NCI-H1105 (cell line): ENCODE data around the gene NTRK3.
"Not testable (repeated sequence)": the region's sequence is repeated elsewhere in the genome, so short reads cannot be mapped to it uniquely, and the experiment has no call there.

Source experiments
- DNase-seq: peaks from one replicate; lab custom pipeline; 2025; lab: John Stamatoyannopoulos, UW

NTRK3 gene

DNA sequence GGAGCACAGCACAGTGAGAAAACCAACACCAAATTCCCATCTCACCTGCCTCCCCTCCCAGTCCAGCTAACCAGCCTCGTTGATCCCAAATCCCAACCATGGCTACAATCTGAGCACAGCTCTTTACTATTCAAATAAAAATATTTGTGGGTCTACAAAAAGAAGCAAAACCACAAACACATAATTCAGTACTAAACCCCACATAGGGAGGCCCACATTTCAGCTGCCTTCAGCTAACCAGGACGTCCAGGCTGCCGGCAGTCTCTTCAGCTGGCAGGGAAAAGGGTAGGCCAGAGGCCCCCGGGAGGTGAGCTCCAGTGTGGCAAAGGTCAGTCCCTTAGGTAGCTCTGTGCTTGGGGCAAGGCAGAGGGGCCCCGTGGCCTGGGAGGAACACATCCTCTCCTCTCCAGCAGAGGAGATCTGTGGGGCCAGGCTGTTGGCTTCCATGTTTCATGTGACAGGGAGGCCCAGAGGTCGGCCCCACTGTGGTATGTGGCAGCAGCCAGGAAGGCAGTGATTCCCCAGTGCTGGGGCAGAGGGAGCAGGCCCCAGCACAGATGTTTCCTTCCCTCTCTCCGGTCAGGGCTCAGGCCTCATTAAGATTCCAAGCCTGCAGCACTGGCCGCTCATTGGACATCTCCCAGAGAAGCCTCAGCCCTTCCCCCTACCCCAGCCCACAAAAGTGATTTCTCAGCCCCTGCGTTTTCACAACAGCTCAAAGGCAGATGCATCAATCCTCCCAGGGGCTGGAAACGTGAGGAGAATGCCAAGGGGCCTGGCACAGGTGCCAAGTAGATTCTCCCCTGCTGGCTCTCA, 381.4 kb downstream of the NTRK3 start:
- DNase-seq: no peak

DNA sequence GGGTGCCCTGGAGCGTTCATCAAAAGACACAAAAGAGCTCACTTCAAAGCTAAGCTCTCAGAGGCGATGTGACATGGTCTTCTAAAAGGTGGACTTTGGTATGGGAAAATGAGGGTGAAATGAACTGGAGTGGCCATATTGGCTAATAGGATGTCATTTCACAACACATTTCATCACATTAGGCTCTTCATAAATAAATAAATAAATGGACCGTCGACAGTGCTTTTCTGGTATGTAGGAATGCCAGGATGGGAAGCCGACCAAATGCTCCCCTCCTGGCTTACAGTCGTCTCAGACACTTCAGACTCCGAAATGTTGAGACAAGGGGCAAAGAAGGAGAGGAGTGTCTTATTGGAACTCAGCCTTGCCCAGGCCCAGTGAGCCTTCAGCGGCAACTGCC, 383.0 kb downstream of the NTRK3 start:
- no peak for DNase-seq

DNA sequence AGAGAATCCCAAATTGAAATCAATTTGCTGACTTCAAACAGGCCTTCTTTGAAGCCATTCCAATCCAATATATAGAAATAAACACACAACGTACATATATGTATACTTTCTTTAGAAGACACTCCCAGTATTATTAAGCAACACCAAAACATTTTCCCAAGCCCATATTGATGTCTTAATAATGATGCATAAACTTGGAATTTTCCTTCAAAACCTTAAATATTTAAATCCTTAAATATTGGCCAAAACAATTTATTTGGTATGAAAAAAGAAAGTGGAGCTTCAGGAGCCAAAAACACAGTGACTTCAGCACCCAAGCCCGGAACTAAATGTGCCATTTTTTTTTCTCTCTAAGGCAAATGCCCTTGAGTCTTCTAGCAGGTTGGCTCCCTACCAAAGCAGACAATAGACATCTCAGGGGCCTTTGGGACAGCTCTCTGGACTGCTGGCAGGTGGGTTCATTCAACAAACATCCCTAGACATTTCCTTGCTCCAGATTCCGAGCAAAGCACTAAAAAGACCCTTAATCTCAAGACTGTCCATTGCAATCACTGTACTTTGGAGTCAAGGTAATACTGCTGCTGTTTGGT, 384.7 kb downstream of the NTRK3 start:
- DNase-seq: no peak

DNA sequence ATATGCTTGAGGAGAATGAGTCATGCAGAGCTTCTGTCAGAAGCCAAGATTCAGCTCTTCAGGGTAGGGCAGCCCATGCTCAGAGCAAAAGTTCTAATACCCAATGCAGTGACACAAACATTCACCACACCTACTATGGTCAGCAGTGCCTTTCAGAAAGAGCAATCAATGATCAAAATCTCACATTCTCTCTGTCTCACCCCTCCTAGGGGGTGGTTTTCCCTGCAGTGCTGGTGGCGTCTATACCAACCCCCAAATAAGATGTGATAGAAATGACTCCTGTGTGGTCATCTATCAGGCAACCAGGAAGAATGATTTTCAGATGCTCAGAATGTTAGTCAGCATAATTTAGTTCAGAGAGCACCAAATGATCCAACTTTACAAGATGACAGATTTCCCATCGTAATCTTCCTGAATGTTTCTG, 385.3 kb downstream of the NTRK3 start:
- no peak for DNase-seq

DNA sequence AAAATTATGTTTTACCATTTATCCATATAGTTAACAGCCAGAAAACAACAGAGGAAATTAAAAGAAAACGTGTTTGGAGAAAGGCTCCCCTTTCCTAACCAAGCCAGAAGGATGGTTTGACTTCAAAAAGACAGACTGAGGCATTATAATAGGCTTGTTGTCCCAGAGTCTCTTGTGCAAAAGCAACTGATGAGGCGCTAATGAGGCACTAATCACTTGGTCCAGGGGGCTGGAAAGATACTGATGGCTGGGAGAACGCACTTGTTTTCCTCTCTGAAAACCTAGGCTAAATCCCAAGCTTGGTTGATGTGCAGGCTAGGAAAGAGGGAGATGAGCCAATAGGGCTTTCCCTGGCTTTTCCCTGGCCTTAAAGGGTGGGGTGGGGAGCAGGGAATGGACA, 389.6 kb downstream of the NTRK3 start:
- DNase-seq: no peak

DNA sequence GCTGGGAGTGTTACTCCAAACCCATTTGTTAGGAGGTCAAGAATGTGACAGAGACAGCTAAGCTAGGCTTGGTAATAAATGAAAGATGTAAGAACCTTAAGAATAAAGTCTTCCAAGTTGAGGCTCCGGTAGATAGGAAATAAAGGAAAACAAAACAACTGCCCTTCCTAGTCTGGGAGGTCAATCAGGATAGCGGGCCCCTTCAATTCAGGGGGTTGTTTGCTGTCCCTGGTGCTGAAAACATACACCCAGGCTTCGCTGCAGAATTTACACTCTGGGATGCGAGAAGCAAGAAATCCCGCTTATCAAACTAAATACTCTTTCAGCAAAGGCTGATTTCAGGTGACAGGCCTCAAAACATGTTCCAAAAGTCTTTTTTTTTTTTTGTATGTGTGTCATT, 393.4 kb downstream of the NTRK3 start:
- DNase-seq: no peak

DNA sequence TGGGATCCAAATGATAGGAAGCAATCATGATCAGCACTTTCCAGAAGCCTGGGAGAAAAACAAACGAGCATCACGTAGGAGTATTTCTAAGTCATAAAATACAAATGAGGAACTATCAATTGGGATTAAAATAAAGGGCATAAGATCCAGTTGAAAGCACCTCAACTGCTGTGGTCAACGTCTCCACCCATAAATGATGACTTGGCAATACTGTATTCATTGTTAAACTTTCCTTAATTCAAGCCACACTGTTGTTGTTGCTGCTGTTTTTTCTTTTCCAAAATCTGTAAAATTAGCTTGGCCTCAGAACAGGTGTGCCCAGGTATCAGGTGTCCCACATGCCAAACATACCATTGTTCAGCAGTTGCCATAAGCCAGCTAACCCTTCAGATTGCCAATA, 395.8 kb downstream of the NTRK3 start:
- no peak for DNase-seq

DNA sequence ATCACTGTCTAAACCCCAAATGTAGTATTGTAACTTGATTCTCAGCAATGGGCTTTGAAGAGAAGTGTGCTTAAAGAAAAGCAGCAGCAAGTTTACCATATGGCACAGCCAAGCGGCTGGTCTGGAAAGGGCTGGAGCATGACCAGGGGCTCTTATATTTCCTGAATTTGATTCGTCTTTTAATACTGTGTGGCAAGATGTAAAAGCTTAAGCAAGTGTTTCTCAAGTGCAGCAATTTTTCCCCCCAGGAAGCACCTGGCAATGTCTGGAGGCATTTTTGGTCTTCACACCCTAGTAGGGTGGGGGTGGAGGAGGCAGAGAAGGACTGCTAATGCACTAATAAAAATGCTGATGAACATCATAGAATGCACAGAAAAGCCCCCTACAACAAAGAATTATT, 397.9 kb downstream of the NTRK3 start:
- no peak for DNase-seq

DNA sequence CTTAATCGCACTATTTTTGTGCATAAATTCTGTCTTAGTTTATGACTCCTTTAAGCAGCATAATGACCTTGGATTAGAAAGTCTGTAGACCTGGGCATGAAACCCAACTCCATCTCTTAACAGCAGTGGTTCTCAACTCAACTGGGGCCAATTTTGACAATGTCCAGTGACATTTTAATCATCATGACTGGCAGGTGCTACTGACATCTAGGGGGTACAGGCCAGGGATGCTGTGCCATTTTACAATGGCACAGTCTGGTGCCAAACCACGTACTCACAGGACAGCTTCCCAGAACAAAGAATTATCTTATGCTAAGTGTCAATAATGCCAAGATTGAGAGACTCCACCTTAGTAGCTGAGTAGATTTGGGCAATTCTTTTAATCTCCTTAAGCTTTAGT, 405.0 kb downstream of the NTRK3 start:
- no peak for DNase-seq

DNA sequence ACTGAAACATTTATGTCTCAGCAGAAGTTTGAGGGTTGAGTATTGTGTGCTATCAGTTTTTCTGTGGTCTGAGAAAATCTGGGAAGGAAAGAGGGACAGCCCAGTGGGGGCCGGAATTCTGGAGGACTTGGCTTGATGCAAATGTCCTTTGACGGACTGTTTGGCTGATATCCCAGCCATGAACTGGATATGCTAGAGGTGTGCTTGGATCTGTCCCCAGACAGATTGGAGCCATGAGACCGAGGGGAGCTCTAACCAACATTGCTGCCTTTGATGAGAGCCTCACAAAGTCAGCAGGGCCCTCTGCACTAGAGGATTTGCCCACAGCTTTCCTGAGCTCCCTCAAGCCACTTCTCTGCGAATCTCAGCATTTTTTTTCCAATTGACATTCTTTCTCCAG, 405.6 kb downstream of the NTRK3 start:
- DNase-seq: no peak

DNA sequence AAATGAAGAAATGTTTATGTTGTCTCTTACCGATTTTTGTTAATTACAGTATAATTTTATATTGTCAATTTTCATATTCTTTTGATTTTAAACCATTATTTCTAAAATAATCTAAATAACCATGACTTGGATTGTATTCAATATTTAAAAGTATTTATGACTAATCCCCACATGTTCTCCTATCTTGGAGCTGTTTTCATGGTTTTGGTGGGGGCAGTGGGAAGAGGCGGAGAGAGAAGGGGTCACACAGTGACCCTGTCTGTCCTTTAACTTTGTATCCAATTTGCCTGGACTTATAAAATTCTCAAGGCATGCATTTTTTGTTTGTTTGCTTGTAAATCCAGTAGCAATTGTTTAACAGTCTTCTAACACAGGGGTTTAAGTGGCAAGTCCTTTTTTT, 407.4 kb downstream of the NTRK3 start:
- DNase-seq: no peak

DNA sequence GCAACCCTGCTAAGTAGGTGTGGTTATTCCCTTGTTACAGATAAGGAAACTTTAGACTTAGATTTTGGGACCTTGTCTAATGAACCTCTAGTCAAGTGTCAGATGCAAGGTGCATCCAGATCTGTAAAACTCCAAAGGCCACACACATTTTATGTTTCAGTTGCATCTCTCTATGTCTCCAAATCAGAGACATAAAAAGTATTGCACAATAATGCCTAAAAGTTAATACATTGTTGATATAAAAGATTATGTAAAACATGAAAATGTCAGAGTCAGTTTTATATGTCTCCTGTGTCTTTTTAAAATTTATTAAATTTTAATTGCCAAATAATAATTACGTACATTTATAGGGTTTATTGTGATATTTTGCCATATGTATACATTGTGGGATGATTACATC, 408.5 kb downstream of the NTRK3 start:
- DNase-seq: no peak

DNA sequence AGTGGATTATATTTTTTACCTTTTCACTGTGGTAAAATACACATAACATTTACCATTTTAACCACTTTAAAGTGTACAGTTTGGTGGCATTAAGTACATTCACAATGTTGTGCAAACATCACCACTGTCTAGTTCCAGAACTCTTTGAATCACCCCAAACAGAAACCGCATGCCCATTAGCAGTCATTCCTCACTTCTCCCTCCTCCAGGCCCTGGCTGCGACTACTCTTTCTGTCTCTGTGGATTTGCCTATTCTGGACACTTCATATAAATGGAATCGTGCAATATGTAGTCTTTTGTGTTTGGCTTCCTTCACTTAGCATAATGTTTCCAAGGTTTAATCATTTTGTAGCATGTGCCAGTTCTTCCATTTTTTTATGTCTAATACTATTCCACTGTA, 409.8 kb downstream of the NTRK3 start:
- DNase-seq: no peak

DNA sequence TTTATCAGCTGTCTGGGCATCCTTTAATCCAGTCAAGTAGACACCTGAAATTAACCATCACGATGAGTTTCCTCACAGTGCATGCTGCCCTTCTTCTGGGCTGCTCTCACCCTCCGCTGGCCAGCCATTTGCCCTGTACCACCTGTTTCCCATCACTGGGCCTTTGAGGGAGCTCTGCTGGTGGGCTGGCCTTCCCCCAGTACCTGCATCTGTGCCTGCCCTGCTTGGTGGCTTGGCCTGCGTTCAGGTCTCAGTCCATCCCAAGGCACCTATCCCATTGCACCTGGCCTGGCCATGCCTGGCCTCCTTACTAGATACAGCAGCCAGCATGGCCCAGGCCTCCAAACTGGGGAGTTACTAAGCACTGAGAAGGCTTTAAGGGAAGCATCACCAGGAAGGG, 413.2 kb downstream of the NTRK3 start:
- DNase-seq: no peak

DNA sequence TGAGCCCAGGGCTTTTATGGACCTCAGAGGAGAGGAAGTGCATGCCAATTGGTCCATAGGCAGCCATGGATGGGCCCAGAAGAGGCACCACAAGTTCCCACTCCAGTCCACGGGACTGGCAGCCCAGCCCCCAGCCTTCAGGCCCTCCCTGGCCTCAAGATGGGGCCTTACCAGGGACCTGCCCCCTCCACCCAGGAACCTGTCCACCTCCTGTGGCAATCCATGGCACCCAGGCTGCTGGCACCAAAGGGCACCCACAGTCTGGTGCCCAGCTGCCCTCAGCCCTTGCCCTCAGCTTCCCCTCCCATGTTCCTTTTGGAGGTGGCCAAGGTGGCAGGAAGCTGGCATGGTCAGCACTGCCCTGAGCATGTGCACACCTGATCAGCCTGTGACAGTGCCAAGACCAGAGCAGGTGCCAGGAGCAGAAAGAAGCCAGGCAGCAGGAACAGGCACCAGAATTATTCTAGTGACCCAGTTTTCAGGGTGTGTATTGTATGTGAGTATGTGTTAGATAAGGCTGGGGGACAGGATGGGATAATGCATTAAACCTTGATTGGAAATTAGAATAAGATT, 415.0 kb downstream of the NTRK3 start:
- no peak for DNase-seq

DNA sequence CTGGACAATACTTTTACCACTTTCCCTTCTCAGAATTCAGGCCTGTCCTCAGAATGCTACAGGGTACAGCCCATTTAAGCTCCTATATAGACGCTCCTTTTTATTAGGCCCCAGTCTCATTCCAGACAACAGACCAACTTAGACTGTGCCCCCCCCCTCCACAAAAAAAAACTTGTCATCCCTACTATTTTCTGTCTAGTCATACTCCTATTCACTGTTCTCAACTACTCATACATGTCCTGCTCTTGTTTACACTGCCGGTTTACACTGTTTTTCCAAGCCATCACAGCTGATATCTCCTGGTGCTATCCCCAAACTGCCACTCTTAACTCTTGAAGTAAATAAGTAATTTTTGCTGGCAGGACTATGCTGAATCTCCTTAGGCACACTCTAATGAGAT, 420.7 kb downstream of the NTRK3 start:
- not testable (repeated sequence) for DNase-seq

DNA sequence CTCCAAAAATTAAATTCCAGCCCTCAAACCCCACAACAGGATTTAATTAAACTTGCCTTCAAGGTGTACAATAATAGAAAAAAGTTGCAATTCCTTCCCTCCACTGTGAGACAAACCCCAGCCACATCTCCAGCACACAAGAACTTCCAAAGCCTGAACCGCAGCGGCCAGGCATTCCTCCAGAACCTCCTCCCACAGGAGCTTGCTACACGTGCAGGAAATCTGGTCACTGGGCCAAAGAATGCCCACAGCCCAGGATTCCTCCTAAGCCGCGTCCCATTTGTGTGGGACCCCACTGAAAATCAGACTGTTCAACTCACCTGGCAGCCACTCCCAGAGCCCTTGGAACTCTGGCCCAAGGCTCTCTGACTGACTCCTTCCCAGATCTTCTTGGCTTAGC, 423.2 kb downstream of the NTRK3 start:
- not testable (repeated sequence) for DNase-seq

DNA sequence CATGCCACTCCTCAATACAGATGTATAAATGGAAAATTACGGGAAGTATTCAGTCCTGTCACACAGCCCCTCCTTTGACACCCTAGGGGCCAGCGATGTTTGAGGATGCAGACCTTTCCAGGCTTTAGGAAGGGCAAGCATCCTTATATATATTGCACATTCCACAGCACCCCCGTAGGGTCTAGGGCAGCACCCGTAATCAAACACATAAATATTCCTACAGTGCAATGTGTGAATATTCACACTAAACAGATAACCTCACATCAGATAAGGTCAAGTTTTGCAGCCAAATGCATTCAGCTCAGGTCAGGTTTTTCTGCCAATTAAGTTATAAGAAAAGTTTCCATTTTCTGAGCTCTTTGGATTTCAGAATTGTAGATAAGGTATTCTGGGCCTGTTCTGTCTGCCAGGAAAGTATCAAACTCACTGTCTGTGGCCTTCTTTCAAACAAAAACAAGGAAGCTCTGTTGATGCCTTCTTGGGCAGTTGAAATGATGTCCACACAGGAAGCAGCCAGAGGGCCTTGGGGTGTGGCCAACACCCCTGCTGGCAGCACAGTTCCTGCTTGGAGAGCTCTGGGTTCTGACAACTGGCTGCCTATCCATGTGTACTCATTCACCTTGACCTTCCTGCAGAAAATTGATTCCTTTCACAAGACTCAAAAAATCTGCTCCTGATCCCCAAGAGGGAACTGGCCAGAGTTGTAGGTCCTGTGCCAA, 427.0 kb downstream of the NTRK3 start:
- DNase-seq: no peak

DNA sequence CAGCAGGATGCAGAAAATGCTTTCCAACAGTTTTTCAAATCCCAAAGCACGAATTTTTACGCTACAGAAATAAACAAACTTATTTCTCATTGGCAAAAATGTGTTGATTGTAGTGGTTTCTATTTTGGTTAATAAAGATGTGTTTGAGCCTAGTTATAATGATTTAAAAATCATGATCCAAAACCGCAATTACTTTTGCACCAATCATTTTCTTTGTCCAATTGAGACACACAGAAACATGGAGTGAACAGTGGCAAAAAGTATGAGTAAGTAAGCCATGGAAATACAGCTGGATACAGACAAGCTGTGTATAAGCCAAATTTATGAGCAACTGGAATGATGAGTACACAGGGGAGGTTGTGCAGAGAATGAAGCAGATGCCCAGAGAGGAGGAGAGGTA, 427.9 kb downstream of the NTRK3 start:
- no peak for DNase-seq

DNA sequence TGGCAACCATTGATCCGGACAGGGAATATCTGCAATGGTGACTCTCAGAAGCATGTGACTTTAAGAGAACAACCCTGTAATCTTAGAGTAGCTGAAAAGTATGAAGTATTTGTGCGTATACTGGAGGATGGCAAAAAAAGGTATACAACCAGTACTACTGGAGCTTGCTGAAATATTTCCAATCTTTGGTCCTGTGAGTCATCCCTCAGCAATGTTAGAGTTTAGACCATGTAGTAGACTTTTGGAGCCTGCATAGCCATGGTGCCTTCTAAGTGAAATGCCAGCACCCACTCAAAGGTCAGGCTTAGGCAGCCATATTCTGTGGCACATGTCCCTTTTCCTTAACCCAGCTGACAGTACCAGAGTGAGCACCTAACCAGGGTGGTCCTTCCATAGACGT, 429.4 kb downstream of the NTRK3 start:
- no peak for DNase-seq

DNA sequence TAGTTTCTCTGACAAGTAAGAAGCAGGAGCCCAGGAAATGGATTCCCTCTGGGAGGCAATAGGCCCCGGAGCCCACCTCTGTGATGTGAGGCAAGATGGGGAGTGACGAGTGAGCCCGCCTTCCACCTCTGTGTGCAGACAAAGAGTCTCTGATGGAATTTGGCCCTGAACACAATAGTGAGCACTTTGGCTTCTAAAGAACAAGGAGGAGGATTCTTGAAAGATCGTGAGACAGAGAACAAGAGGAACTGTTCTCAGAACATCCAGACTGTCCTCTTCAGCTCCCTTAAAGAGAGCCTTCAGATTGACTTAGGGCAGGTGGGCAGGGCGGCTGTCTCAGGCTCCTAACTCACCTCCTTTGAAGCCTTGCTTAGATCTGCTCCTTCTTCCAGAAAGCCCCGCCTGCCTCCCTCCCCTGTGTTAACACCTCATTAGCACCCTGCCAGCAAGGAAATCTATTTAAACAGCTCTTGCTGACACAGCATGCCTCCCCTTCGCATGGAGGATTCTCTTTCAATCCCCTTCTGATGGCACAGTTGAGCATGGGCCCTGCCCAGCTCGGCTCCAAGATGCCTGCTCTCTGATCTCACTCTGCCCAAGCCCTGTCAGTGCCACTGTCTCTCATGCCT, 430.3 kb downstream of the NTRK3 start:
- no peak for DNase-seq

DNA sequence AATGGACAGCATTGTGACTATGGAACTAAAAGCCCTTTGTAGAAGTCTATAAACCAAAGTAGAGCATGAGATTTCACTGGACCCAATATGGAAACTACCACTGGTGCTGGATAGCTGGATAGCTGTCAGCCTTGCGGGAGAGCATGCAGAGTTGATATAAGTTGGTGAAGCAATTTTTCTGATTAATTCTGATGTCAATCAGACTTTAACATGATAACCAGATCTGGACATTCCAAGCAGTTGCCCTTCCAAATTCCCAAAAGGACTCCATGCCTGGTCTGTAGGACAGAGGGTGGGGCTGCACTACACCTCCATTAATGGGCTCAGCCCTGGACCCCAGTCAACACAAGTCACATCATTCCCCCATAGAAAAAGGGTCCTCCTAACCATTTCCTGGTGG, 437.8 kb downstream of the NTRK3 start:
- DNase-seq: no peak

DNA sequence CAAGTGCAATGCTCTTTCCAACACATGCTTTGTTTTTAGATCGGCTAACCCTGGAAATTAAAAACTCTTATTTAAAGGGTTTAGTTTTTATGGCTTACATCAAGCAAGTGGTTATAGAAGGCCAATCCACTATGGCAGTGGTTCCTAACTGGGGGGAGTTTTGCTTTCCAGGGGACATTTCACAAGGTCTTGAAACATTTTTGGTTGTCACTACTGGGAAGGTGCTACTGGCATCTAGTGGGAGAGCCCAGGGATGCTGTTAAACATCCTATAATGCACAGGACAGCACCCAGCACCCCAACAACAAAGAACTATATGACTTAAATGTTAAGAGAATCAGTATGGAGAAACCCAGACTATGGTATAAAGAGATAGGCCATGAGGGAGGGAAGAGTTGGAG, 439.0 kb downstream of the NTRK3 start:
- DNase-seq: no peak
